Measurements from ENCODE around the gene ZNF276.
"Not testable (repeated sequence)": the region's sequence is repeated elsewhere in the genome, so short reads cannot be mapped to it uniquely, and the experiment has no call there.

ZNF276 gene

DNA sequence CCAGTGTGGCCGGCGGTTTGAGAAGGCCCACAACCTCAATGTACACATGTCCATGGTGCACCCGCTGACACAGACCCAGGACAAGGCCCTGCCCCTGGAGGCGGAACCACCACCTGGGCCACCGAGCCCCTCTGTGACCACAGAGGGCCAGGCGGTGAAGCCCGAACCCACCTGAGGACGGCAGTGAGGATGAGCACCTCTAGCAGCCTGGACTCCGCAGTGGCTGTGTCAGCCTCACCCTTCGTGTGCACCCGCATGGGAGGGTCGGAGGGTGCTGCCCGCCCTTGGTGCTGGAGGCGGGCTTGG, 16.7 kb downstream of the ZNF276 start:
- DNase-seq: no peak

DNA sequence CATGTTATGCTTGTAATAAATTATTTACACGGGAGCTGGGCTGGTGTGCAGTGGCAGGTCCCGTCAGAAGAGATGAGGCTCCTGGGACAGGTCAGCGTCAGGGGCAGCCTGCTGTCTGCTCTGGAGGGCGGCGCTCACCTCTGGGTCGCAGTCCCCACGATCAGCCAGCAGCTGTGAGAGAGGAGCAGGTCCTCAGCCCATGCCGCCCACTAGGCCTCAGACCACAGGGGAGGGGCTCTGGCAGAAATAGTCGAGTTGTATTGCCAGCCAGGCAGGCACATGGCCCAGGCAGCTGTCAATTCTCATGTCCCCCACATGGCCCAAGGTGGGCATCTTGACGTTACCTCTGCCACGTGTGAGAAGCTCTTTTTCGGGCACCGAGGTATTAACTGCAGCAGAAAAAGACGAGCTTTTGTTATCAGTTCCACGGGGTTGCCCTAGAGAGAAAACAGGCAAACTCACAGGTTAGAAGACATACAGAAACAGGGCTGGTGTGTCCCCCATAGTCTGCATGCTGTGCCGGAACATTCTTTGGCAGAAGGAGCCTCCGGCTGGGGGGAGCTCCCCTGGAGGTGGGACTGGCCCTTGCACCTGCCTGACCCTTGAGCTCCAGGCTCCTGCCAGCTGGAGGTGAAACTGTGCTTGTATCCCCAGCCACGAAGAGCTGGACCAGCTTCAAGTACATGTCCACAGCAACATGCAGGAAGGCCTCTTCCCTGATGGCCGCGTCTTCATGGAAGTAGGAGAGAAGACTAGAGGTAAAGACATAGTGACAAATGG, 17.4 kb downstream of the ZNF276 start:
- DNase-seq: no peak

DNA sequence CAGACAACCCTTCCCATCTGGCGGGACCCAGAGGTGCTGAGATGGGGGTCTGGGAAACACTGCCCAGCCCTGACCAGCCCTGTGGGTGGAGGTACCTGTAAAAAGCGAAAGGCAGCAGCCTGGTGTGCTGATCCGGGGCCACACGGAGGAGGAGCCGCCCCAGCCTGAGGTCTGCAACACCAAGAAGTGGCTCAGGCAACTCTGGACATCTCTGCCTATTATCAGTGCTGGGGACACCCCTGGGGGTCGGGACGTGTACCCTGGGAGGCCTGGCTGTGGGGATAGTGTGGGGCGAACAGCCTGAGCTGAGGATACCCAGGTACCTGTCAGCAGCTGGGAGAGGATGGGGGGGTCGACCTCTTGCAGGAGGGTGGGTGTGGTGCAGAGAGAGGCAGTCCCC, 18.0 kb downstream of the ZNF276 start:
- DNase-seq: no peak

DNA sequence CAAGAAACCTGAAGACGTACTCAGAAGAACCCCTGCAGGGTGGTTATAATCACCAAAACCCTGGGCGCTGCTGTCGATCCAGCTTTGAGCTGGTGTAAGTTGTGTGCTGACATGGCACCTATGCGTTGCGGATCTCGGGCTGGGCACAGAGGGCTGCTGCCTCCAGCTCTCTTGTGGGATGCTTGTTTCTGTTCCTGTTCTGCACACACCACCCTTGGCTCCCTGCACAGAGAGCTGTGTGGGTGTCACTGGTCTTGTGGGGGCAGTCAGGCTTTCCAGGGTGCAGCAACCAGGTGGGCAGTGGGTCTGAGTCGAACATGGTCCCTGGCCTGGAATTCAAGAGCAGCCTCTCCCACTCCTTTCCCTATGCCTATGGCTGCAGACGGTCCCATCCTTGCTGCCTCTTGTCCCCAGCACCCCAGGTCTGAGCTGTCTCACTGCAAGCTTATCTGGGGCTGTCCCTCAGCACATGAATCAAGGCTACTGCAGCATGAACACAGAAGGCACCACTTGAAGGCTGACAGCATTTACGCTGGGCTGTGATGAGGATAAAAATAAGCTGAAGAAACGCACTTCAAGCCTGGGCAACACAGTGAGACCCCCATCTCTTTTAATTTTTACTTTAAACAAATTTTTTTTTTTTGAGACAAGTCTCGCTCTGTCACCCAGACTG, 20.1 kb downstream of the ZNF276 start:
- DNase-seq: no peak

DNA sequence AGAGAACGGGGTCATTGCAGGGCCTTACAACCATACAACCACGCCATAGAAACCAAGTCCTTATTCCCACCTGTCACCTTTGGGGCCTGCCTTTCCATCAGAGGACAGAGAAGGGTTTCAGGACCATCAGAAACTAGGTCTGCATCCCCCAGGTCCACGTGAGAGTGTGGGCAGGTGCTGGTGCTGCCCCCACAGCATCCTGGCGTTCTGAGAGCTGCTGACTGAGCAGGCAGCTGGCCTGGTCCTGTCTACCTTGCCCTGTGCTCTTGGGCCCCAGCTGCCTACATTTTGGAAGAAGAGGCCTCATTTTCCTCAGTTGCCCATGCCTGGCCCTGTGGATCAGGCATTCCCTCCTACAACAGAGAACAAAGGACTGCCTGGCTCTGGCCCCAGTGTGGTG, 21.6 kb downstream of the ZNF276 start:
- no peak for DNase-seq

DNA sequence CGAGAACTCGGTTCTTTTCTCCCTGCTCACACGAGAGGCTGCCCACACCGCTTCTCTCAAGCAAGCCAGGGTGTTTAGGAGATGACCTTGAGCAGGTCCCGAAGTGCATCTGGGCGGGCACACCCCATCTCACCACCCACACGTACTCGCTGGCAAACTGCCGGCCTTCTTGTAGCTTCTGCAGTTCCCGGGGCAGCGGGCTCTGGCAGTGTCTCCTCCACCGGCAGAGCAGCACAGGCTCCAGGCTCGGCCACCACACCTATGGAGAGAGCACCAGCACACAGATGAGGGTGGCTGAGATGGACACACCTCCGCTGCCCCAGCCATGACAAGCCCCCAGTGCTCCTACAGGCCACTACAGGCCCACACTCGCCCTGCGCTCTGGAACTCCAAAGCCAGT, 23.5 kb downstream of the ZNF276 start:
- no peak for DNase-seq

DNA sequence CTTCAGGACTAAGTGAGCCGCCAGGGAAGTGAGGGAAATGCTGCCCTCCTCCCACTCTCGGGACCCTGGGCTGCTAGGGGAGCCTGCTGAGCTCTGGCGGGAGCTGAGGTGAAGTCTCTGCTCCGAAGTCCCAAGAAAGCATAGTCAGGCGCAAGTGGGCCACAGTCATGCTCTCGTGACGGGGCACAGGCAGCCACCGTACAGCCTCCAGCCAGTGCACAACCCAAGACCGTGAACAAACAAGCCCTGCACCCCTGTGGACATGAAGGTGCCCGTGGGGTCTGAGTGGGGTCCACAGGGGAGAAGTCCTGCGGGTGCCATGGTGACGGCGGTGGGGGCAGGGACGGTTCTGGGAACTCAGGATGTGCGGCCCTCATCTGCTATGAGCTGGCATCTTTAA, 24.7 kb downstream of the ZNF276 start:
- no peak for DNase-seq

DNA sequence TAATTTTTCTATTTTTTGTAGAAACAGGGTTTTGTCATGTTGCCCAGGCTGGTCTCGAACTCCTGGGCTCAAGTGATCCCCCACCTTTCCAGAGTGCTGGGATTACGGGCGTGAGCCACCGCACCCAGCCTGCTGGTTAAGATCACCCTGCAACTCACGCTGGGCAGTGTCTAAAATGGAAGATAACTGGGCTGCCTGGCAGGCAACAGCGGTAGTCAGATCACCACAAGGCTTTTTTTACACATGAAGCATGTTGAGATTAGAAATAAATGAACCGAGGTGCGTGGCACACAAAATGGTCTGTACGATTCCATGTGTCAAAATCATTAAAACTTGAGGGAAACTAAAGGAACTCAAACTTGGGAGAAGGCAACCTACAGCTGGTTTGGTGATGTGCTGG, 26.7 kb downstream of the ZNF276 start:
- DNase-seq: no peak

DNA sequence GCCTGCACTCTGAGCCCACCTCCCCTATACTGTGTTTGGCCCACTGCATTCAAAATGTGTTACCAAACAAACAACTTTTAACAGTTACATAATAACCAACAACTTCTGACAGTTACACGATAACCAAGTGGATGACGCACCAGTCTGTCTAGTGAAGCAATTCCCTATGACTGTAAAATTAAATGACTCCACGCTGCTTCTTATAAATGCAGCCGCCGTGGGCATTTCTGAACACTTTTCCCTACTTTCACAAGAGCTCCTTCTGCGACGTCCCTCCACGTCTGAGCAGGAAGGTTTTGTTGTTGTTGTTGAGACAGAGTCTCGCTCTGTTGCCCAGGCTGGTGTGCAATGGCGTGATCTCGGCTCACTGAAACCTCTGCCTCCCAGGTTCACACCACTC, 27.6 kb downstream of the ZNF276 start:
- no peak for DNase-seq

DNA sequence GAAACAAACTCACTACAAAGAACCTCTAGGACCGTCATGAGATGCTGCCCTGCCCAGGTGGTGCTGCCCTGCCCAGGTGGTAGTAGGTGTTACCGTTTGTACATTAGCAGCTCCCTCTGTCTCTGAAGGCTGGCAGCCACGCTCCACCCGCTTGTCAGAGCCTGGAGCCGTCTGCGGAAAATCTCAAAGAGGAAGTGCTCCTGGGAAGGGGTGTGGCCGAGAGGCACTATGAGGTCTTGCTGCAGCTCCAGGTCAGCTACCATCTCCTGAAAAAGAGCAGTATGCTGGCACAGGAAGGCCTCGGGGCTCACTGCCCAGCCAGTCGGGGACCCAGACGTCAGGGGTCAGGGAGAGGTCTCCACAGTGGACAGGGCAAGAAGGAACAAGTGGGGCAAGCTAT, 28.3 kb downstream of the ZNF276 start:
- DNase-seq: no peak

DNA sequence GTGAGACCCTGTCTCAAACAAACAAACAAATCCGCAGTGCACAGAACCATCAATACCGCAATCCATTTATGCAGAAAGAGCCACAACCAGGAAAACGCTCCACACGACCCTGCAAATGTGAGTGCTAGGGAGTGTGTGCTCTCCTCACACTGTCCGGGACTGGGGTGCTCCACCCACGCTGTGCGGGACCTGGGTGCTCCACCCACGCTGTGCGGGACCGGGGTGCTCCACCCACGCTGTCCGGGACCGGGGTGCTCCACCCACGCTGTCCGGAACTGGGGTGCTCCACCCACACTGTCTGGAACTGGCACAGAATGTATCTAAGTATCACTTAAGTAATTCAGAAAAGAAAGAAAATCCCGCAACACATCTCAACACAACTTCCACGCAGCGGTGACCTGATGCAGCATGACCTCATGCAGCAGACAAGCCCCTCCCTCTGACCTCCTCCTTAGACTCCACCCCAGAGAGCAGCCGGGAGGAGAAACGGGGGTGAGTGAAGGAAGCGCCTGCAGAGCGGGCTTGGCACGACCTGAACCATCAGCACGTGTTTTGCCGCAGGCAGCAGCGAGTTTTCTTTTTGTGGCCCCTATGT, 38.5 kb downstream of the ZNF276 start:
- DNase-seq: no peak

DNA sequence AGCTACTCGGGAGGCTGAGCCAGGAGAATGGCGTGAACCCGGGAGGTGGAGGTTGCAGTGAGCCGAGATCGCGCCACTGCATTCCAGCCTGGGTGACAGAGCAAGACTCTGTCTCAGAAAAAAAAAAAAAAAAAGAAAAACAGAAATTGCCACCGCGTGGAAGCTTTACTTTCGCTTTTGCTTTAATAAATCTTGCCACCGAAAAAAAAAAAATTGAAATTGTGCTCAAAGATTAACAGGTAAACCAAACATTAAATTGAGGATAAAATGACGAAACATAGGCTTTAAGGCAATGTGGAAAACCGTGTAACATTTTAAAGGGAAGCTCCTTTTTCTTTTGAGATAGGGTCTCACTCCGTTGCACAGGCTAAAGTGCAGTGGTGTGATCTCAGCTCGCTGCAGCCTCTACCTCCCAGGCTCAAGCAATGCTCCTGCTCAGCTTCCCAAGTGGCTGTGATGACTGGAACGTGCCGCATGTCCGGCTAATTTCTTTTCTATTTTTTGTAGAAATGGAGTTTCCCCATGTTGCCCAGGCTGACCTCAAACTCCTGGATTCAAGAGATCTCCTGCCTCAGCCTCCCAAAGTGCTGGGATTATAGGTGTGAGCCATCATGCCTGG, 40.1 kb downstream of the ZNF276 start:
- DNase-seq: no peak

DNA sequence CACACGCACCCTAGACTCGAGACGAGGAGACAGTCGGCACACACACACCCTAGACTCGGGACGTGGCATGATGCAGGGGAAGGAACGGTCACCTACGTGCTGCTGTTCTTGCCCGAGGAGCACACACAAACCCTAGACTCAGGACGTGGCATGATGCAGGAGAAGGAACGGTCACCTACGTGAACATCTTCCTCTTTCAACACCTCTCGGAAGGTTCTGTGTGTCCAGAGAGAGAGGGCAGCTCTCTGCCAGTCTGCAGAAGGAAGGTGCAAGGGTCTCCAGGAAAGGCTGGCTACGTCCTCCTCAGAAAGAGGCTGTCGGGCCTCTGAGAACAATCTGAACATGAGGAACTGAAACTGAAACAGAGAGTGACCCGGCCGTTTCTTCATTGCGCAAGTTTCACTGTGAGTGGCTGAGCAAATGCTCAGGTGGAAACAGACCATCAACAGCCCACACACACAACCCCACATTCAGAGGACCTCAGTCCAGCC, 43.4 kb downstream of the ZNF276 start:
- no peak for DNase-seq

DNA sequence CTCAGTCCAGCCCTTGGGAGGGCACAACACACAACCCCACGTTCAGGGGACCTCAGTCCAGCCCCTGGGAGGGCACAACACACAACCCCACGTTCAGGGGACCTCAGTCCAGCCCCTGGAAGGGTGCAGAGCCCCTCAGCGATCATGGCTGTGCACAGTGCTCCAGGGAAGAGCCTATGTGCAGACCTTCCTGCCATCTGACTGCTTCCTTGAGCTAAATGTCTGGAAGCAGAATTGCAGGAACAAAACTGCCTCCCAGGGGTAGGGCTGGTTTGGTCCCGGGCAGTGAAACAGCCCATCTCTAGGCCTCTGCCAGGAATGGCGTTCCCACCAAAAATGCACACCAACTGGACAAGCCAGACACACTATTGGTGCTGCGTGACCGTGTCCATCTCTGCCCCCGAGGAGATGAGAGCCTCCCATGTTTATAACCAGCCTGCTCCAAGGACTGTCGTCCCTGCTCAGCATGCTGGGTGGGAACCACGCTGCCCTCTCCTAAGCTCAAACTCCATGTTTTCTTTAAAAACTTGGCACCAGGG, 44.0 kb downstream of the ZNF276 start:
- no peak for DNase-seq

DNA sequence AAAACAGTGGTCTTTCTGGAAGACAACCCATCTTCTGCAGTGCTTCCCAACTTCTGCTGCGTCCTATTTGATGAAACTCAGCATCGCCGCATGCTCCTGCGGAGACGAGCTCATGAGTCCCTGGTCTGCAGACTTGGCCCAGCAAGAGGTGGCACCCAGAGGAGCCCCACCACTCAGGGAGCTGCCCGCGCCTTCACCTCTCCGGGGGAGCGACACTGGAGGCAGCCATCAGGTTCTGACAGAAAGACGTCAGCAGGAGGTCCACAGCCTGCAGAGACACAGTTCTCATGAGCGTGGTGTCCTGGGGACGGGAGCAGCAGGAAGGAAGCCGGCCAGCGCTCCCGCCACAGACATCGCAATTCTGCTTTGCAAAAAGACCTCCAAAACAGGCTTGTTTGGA, 49.0 kb downstream of the ZNF276 start:
- DNase-seq: no peak

DNA sequence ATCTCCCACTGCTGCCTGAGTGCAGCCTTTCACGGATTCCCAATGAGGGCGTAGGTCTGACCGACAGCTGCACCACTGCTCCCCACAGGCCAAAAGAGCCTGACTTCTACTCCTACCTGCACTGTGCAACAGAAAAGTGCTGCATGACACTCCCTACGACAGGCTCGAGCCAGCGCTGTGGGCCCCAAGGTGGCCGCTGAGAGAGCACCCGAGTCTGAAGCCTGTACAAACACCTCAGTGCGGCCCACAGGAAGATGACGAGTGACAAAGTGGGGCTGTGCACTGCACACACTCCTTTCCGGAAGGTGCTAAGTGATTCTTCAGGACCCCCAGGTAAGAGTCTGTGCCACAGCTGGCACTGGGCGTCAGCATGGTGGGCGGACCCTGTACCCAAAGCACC, 53.9 kb downstream of the ZNF276 start:
- no peak for DNase-seq

DNA sequence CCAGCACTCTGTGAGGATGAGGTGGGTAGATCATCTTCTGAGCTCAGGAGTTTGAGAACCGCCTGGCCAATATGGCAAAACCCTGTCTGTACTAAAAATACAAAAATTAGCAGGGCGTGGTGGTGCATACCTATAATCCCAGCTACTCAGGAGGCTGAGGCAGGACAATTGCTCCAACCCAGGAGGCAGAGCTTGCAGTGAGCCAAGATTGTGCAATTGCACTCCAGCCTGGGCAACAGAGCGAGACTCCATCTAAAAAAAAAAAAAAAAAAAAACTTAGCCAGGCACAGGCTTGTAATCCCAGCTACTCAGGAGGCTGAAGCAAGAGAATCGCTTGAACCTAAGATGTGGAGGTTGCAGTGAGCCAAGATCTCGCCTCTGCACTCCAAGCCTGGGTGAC, 56.9 kb downstream of the ZNF276 start:
- not testable (repeated sequence) for DNase-seq

DNA sequence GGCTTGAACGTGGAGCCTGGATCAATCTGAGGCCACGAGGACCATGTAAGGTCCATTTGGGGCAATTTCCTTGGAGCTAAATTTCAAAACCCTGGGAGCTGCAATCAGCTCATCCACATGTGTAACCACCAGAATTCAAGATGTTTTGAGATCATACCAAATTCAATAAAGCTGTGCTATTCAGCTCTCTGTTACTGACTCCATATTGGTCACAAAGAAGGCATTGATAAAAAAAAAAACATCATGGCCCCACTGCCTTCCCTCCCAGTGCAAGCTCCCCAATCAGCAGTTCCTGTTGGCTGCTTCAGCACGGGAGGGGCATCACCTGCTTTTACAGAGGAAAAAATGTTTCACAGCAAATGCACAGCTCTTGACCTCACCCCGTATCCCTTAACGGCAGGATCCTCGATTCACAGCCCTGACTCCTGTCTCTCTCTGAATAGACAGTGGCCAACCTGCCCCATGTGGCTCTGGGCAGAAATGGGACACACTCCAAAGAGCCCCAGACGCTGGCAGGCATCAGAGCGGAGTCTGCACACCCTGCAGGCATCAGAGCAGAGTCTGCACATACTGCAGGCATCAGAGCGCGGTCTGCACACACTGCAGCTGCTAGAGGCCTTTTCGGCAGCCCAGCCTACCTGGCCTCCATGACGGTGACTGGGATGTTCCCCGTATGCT, 58.0 kb downstream of the ZNF276 start:
- no peak for DNase-seq

DNA sequence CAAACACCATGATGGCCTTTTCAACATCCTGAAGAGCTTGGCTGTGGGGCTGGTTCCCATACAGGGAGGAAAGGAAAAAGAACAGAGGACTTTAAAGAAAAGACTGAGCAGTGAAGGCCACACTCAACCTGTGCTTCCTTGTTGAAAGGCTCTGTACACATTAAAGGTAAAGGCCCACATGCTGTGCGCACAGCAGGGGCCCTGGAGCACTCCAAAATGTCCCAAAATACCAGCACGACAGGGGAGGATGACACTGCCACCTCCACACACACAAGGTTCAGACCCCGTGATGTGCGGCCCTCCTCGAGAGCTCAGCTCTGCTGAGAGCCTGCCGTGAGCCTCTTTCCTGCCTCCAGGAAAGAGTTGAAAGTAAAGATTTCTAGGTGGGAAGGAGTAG, 58.6 kb downstream of the ZNF276 start:
- no peak for DNase-seq

DNA sequence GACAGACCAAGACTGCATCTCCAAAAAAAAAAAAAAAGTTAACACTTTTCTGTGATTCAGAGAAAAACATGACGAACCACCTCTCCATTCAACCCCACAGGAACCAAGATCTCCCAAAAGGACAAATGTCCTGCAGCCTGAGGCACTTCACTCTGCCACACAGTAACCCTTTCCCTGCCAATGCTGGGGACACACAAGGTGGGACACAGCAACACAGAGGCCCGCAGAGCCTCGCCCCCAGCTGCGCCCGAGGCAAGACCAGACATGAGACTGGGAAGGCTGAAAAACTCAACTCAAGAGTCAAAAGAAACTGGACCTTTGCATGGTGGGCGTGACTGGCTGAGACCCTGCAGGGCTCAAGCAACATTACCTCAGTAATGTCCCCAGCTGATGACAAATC, 61.2 kb downstream of the ZNF276 start:
- no peak for DNase-seq

DNA sequence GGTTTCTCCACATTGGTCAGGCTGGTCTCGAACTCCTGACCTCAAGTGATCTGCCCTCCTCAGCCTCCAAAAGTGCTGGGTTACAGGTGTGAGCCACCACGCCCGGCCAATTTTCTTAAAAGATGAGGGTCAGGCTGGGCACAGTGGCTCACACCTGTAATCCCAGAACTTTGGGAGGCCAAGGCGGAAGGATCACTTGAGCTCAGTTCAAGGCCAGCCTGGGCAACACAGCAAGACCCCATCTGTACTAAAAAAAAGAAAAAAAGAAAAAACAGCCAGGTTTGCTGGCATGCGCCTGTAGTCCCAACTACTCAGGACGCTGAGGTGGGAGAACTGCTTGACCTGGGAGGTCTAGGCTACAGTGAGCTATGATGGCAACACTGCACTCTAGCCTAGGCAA, 62.6 kb downstream of the ZNF276 start:
- DNase-seq: not testable (repeated sequence)

DNA sequence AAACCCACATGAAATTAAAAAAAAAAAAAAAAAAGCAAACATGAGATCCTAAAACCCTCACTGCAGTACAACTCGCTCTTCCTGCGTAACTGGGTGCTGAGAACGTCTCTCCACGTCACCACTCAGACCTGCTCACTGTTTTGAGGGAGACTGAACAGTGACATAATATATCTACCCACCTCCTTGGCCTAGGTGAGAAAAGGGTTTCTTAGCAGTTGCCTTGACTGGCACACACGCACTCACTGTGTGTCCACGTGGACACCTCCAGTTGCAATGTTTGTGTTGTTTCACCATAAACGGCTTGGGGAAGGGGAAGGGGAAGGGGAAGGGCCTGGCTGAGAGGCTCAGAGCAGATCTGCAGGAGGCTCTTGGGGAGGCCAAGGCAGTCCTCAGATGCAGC, 63.1 kb downstream of the ZNF276 start:
- DNase-seq: no peak

DNA sequence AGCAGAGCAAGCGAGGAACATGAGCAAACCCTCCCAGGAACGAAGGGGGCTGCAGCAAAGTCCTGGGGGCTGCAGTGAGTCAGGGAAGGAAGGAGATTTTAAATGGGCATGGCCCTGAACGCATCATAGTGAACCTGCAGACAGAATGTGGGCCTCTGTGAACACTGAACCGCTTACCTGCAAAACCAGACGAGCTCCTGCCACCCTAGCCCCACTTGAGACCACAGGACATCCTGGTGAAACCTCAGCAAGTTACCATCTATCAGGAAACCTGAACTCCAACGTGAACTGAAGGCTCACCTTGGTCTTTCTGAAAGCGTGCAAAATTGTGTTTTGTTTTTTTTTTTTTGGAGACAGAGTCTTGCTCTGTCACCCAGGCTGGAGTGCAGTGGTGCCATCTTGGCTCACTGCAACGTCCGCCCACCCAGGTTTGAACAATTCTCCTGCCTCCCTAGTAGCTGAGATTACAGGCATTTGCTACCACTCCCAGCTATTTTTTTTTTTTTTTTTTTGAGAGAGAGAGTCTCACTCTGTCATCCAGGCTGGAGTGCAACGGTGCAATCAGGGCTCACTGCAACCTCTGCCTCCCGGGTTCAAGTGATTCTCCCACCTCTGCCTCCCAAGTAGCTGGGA, 64.3 kb downstream of the ZNF276 start:
- no peak for DNase-seq

Measured in NCI-H748 treated with DMSO at 0.1 percent for 48 hours (cell line).